HS-5 (cell line): ENCODE results near the gene NAGS.
A peak's percentile ranks its signal among the peaks of the same experiment; 100 is the strongest.
"Not testable (repeated sequence)": the region's sequence is repeated elsewhere in the genome, so short reads cannot be mapped to it uniquely, and the experiment has no call there.

ENCODE experiments used
- DNase-seq: peaks from one replicate; pipeline ENCODE4 v3.0.0-alpha.2; 2012; ENCODE audit warnings: low read depth

Gene NAGS

DNA sequence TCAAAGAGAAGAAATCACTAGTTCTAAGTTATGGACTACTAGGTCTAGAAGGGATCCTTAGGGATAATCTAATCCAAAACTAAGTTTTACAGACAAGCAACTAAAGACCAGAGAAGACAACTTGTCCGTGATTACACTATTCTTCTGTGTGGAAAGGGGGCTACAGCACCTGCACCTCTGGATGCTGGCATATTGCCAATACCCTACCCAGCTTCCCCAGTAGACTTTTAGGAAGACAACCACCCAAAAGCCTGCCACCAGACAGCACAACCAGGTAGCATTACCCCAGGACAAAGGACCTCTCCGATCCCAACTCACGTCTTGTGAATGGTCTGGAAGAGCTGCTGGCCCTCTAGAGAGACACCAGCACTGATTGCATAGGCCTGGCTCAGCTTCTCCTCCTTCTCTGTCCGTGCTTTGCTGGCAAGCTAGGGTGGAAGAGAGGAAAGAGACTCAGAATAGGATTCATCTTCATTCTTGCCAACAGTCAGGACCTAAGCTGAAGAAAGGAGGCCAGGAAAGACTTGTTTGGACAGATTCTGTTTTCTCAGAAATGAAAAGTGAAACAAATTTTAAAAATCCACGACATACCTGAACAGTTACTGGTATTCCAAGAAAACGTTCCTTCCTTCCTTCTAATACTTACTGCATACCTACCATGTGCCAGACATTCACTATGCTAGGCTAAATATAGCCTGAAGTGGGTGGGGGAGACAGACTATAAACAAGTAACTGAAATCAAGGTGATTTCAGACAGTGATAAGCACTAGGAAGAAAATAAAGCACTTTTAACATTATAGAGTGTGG, 35.6 kb downstream of the NAGS start:
- no peak for DNase-seq

DNA sequence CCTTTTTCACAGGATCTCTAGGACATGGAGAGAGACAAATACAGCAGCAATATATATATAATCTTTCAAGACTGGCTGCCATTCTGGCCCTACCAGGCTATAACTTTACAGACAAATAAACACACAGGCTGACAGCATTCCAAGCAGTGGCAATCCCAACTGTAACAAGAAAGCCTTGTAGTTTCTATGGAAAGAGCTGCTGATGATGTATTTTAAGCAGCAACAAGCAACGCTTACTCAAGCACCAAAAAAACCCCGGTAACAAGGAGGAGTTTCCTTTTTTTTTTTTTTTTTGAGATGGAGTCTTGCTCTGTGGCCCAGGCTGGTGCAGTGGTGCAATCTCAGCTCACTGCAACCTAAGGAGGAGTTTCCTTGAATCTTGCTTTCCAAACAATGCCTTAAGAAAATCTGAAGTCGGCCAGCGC, 38.9 kb downstream of the NAGS start:
- DNase-seq, result no peak

DNA sequence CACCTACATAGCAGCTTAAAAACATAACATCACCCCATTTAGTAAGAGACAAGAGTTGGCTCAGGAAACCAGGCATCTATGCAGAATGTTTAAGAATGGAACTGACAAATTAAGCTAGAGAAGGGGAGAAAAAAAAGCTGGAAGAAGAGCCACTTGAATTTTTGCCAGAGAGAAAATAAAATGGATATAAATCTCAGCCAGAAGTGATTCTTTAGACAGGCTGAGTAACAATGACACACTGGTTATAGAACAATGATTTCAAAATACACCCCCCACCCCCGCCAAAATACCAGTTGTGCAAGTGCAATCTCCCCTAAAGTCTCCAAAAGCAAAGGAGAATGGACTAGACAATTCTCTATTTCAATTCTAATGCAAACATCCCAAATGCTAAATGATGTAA, 39.6 kb downstream of the NAGS start:
- DNase-seq, result peak; percentile 19

DNA sequence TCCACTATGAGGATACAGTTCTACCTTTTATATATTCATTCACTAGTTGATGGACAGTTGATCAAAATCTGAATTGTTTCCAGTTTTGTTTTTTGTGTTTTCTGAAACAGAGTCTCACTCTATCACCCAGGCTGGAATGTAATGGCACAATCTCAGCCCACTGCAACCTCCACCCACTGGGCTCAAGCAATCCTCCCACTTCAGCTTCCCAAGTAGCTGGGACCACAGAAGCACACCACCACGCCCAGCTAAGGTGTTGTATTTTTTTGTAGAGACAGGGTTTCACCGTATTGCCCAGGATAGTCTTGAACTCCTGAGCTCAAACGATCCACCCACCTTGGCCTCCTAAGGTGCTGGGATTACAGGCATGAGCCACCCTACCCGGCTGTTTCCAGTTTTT, 41.1 kb downstream of the NAGS start:
- no peak for DNase-seq

DNA sequence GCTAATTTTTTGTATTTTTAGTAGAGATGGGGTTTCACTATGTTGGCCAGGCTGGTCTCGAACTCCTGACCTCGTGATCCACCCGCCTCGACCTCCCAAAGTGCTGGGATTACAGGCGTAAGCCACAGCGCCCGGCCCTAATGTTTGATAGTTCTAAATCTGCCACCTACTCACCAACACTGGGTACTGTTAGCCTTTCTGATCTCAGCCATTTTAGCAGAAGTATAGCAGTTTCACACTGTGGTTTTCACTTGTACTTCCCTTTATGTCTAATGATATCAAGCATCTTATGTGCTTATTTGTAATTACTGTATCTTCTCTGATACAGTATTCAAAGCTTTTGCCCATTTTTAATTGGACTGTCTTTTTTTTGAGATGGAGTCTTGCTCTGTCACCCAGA, 42.5 kb downstream of the NAGS start:
- DNase-seq, result not testable (repeated sequence)

DNA sequence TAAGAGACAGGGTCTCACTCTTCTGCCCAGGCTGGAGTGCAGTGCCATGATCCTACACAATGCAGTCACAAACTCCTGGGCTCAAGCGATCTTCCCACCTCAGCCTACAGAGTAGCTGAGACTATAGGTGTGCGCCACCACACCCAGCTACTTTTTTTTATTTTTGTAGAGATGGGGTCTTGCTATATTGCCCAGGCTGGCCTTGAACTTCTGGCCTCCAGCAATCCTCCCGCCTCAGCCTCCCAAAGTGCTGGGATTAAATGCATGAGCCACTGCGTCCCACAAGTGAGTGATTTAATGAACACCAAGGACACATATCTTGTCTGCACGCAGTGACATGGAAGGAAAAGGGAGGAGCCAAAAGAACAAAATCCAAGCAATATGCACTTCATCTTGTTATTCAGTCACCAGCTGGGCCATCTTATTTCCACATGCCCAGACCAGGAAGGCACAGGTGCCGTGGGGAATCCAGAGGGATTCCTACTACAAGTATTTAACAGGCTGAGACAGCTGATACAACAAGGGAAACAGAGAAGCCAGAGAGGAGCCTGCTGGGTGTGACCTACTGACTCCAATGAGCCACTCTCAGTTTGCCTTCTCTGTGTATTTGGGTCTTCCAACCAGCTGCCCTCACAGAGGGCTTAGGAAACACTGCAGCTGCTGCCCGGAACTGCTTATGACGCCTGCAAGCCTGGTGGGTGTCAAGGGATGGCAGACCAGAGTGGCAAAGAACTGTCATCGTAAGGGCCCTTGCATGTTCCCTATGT, 45.1 kb downstream of the NAGS start:
- DNase-seq, result no peak

DNA sequence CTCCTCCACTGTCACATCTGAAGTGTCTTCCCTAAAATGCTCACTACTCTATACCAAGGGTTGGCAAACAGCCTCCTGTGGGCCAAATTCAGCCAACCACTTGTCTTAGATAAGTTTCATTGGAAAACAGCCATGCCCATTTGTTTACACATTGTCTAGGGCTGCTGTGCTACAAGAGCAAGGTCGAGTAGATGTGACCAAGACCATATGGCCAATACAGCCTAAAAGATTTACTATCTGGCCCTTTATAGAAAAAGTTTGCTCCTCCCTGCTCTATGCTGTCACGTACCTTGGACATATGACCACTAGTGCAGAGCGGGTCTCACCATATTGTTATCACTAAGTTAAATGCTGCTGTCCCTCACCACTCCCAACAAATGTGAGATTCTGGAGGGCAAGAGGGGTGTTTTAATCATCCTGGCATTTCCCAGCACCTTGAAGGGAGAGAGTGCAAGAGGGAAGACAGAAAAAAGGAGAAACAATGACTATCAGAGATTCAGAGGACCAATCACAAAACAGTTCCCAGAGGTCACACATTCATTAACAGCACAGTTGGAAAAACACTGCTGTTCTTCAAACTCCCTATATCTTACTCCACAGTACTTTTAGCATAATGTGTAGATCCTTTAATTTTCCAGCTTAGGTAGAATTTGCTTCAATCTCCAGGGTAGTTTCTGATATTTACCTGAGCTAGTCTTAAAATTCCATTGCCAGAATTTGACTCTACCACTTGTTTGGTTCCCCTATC, 48.9 kb downstream of the NAGS start:
- DNase-seq, result no peak
